Stimulated activated CD8-positive, alpha-beta memory T cell treated with anti-CD3 and anti-CD28 coated beads, Interleukin-7, amount 100 ng/mL, for 1 hour (primary cell): Measurements from ENCODE around the gene IGFLR1.
A peak's percentile ranks its signal among the peaks of the same experiment; 100 is the strongest.

Experiments used
- DNase-seq, 2 donors: peaks; one replicate each; pipeline ENCODE4 v3.0.0-alpha.2; 2020; ENCODE audit warnings: low read depth in 2 of 2

The IGFLR1 gene

DNA sequence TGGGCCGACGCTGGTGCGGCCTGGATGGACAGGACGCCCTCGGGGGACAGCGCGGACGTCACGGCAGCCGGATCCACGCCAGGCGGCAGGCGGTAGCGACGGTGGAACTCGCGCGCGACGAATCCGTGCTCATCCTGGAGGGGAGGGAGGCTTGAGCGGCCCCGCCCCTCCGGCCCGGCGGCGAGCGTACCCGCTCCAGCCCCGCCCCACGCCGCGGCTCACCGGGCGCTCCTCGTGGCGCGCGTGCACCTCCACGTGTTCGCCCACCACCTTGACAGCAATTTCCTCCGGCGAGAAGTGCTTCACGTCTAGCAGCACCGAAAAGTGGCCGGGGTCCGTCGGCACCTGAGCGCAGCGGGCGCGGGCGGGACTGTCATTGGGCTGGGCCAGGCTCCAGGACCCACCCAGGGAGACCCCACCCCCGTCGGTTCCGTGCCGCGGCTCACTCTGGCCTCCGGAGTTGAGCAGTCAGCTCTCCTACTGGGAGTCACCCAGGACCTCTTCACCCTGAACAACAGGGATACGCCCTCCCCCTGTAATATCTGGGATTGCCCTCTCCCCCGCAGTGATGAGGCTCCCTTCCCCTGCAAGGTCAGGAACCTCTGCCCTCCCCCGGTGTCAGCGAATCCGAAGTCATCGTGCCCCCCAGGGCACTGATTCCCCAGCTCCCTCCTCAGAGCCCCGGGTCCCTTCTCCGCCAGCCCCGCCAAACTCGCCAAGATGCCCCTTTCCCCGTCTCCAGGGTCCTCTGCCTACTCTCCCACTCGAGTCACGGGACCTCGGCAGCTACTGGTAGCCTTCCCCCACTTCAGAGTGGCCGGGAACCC is 13.5 kb upstream of the IGFLR1 start:
- DNase-seq, result no peak

DNA sequence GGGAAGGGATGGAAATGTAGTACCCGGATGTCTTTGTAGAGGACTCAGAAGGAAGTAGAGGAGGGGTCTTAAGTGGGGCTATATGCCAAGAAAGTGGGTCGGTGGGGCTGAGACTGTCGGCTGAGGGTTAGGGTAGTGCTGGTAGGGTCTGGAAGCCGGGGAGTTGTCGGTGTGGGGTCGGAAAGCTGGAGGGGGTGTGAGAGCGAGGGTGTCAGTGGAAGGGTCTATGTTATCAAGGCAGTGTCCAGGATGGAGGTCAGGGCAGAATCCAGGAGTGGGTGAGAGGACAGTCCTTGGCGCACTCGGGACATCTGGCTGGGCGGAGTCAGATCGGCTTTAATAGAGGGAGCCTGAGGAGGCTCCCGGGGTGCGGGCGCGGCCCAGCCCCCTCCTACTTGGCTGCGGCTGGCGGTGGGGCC is 12.9 kb upstream of the IGFLR1 start:
- no peak for DNase-seq

DNA sequence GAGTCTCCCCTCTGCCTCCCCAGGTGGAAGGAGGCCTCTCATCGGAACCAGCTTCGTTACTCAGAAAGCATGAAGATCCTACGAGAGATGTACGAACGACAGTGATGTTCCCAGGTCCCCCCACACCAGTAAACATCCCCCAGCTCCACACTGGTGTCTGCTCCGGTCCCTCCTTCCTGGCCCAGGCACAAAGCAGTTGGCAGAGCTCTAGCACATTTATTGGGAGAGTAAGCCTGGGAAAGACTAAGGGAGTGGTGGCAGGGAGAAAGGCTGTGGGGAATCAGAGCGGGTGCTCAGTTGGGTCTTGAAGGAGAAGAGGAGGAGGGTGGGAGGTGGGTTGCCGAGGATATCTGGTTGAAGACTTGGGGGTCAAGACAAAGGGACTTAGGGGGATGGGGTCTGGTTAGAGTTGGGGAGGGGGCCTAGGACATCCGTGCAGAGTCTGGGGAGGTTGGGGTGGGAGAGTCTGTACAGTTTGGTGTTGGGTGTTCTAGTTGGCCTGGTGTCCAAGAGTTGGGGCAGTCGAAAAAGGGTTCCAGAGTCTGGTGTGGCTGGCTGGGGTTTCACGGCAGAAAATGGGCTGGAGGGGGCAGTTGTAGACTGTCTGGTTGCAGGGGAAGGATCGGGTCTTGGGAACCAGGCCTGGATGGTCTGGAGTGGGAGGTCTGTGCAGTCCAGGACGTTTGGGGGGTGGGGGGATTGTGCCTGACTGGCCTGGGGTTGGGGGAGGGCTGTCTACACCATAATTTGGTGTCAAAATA is 12.3 kb upstream of the IGFLR1 start:
- no peak for DNase-seq

DNA sequence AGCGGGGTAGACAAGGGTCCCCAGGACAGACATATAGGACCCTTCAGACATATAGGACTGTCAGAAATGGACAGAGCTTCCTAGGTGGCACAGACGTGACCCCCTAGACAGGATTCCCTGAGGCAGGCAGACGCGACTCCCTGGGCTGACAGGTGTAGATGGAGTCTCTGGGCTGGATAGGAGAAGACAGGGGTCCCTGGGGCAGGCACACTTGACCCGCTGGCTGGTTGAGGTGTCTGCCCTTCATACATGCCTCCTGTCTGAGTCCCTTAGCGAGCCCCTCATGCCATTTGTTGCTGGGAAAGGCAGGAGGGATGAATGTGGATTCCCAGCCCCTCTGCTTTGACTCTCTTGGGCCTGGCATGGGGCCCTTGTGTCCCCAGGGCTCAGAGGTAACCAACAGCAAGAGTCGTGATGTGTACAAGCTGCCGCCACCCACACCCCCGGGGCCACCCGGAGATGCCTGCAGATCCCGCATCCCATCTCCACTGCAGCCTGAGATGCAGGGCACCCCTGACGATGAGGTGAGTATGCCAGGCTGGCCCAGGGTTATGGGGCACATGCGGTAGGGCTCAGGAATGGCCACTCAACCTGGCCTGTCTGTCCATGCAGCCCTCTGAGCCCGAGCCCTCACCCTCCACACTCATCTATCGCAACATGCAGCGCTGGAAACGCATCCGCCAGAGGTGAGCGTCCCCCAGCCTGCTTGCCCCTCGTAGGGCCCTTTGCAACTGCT is 11.6 kb upstream of the IGFLR1 start:
- DNase-seq, result no peak

DNA sequence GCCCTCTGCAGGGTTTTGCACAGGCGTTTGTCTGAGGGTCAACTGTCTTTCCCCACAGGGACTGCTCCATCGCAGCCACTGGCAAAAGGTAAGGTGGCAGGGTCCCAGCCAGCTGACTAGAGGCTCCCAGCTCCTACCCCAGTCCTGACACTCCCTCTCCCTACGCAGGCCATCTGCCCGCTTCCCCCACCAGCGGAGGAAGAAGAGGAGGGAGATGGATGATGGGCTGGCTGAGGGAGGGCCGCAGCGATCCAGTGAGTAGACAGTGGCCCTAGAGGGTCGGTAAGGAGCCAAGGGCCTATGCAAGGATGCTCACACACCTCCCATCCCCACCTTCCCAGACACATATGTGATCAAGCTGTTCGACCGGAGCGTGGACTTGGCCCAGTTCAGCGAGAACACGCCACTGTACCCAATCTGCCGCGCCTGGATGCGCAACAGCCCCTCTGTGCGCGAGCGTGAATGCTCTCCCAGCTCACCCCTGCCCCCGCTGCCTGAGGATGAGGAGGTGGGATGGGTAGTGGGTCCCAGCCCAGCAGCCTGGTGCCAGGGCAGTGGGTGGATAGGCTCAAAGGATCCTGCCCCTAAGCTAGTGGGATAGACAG is 10.6 kb upstream of the IGFLR1 start:
- no peak for DNase-seq

DNA sequence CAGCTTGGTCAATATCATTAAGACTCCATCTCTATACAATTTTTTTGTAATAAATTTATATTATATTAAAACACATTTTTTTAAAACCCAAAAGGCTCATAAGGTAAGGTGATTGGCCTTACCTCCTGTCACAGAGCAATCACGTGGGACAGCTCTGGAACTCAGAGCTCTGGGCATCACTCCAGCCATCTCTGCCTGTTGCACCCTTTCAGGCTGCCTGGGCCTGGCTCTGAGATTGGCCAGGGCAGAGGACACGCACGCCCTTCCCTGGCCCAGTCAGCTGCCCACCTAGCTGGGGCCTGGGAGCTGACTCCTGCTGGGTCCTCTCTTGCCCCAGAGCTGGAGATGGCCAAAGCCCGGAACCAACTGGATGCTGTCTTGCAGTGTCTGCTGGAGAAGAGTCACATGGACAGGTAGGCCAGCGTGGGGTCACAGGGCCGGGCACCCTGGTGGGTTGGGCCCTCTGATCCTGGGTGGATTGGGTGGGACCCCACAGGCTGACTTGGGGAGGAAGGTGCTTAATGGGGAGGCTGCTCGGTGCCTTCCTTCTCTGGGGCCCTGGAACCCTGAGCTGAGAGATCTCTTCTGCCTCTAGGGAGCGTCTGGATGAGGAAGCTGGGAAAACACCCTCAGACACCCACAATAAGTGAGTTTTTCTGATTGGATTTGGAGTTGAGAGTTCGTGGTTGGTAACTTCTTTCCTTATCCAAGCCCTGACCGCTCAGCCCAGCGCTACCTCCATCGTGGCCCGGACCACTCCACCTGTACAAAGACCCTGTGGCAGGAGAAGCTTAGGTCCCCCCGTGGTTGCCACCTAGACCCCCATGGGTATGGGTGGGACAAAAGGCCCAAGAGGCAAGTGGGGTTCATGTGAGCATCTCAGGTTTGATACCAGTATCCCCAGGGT is 9.8 kb upstream of the IGFLR1 start:
- DNase-seq, result no peak

DNA sequence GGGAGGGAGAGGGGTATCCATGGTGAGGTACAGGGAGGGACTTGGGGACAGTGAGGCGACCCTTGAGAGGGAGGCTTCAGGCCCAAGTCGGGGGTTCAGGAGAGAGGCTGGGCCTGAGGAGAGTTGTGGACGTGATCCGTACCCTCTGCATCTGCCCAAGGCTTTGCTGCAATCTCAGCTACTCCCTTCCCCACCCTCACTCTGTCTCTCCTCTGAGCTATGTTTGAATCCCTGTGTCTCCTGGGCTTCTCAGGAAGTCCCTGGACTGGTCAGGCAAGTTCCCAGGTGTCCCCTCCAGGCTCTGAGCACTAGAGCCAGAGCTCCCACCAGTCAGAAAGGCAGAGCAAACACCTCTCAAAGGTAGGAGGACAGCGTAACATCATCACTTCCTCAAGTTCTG is 7.9 kb upstream of the IGFLR1 start:
- no peak for DNase-seq

DNA sequence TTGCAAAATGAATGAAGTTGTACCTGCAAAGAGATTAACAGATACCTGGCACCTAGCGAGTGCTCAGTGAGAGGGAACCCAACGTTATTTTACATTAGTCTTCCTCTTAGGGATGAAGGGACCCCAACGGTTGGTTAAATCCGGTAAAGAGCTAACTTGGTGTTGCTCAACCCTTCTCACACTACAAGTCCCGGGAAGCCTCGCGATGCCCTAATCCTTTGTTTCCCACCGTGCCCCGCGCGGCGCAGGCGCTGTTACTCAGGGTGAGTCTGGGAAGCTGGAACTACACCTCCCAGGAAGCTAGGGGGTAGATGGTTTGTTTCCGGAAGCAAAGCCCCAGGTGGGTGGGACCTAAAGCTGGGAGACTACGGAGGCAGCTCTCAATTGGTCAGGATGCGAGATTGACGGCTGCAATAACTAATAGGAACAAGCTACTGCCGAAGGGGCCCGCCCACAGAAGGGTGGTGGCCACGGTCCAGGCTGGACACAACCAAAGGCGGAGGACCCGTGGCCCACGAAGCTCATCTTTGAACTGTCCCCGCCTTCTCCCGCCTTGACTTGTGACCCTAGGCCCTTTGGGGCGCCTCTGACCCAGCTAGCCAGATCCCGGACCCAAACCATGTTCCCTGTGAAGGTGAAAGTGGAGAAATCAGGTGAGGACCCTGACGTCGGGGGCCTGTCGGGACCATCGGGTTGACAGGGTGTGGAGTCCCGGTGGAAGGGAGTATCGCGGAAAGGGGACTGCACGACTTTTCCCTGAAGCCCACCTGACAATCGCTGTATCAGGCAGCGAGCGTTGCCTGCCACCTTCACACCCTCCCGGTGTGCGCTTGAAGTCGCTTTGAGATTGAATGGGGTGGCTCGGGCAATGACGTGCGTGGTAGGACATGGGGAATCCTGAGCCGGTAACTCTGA is 6.1 kb upstream of the IGFLR1 start, which contains the start of gene LIN37:
LIN37 (plus strand) TSS at position 471 of the 915 bp plus-strand sequence; CDS start at position 620, 149 bp downstream.
- peak; percentile 94 to 96 for DNase-seq

DNA sequence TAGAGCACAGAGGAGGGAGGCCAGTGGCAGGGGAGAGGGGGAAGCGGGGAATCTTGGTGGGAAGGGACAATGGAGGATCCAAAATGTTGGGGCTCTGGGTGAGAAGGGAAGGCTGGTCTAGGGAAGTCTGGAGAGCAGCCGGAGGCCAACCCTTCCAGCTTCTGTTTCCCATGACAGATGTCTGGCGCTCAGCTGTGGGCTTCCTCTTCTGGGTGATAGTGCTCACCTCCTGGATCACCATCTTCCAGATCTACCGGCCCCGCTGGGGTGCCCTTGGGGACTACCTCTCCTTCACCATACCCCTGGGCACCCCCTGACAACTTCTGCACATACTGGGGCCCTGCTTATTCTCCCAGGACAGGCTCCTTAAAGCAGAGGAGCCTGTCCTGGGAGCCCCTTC is 4.3 kb upstream of the IGFLR1 start:
- DNase-seq, result no peak

DNA sequence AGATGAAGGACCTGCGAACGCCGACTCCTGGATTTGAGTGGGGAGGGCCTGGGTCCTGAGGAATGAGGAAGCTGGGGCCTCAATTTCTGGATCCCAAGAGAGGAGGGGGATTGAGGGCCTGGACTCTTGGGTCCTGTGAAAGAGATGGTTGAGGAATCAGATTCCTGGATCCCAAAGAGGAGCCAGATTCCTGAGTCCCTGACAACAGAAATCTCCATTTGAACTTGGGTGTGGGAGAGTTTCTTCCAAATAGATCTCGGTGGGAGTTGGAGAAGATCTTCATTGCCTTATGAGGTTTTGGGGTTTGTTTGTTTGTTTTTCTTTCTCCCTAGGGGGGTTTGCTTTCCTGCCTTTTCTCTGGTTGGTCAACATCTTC is 3.8 kb upstream of the IGFLR1 start:
- no peak for DNase-seq

DNA sequence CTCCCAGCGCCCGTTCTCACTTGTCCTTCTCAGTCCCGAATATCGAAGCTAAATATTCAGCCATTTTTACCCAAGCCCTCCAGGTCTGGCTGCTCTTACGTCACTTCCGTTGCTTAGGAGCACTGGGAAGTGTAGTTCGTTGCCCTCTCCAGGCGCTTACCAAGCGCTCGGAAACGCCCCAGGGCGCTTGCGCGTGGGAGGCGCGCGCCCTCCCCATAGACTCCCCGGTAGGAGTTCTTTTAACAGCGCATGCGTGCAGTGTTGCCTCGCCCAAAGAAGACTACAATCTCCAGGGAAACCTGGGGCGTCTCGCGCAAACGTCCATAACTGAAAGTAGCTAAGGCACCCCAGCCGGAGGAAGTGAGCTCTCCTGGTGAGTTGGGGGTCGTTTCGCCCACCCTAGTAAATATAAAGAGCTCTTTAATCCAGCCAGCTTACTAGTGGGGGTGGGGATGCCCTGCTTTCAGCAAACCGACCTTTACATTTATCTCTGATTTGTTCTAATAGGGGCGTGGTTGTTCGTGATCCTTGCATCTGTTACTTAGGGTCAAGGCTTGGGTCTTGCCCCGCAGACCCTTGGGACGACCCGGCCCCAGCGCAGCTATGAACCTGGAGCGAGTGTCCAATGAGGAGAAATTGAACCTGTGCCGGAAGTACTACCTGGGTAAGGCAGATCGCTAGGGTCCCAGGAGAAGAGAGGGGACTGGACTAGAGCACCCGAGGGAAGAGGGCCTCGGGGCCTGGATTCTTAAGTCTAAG is 3.3 kb upstream of the IGFLR1 start, which contains the start of the genes PSENEN and U2AF1L4:
PSENEN (plus strand) TSS at position 324 of the 759 bp plus-strand sequence; CDS start at position 604, 280 bp downstream.
U2AF1L4 (minus strand) TSS at position 91 of the 759 bp plus-strand sequence; CDS start at position 64, 27 bp downstream.
- peak; percentile 82 to 92 for DNase-seq

DNA sequence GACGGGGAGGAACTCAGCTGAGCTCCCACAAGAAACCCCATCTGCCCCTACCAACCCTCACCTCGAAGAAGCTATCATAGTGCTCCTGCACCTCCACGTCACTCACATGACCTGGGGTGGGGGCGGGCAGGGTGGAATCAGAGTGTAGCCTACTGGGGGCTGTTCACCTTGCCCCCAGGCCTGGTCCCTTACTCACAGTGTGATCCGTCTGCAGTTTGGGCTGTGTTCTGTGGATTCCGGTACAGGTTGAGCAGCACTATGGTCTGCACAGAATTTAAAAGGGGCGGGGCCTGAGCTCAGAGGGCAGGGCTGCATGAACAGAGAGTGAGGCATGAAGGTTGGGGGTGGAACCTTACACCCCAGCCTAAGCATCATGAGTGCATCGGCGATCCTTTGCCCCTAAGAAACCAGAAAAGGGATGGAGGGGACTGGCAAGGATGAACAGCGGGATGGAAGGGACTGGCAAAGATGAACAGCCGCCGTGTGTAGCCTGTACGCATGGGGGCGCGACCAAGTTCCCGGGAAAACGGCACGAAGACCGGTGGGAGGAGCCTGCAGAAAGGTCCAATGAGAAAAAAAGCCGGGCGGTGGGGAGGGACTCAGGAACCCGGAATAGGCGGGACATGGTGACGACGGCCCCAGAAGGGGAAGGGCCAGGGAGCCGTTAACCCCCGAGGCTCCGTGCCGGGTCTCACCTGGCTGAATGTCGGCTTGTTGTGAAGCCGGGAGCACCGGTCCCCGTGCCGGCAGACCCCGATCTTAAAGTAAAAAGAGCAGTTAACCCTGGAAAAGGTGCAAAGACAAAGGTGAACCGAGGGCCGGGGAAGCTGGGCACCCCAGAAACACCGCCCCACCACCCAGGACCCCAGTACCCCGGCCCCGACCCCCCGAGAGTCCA is 2.4 kb upstream of the IGFLR1 start:
- DNase-seq, result peak; percentile 74 to 84

DNA sequence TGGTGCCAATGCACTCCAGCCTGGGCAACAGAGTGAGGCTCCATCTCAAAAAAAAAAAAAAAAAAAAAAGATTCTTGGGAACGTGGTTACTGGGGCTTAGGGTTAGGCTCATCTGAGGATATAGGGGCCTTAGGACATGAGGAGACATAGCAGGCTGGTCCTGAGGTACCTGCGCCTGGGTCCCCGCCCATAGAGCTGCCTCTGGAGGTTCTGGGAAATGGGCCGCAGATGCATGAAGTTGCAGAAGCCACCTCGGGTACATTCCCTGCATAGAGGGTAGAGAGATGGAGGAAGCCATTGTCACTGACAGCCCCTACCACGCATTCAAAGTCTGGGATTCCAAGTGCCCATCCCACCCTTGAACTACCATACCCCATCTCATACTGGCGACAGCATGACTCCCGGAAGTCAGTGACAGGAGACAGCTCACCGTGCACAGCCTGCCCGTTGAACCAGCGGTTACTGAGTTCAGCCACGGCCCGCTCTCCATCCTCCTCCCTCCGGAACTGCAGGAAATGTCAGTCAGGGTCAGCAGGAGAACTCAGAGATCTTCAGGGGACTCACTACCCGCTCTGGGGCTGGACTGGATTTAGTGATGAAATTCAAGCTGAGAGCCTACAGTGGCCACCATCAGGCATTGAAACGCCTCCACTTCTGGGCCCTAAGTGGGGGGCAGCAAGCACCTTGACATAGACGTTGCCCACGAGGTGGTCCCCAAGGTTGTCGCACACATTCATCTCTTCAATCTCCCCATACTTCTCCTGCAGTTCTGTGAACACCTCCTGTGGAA is 1.6 kb upstream of the IGFLR1 start:
- DNase-seq, result no peak

DNA sequence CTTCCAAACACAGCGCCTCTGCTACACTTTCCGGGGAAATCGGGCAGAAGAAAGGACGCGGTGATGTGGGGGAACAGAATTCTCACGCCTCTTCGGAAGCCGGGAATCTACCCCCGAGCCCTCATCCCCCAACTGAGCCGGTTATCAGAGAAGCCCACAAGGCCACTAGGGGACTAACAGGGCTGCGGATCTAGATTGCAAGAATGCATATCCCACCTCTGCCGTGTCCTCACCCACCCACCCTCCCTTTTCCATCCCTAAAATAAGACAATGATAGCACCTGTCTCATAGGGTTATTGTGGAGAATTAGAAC is 1.1 kb downstream of the IGFLR1 start:
- DNase-seq, result no peak

DNA sequence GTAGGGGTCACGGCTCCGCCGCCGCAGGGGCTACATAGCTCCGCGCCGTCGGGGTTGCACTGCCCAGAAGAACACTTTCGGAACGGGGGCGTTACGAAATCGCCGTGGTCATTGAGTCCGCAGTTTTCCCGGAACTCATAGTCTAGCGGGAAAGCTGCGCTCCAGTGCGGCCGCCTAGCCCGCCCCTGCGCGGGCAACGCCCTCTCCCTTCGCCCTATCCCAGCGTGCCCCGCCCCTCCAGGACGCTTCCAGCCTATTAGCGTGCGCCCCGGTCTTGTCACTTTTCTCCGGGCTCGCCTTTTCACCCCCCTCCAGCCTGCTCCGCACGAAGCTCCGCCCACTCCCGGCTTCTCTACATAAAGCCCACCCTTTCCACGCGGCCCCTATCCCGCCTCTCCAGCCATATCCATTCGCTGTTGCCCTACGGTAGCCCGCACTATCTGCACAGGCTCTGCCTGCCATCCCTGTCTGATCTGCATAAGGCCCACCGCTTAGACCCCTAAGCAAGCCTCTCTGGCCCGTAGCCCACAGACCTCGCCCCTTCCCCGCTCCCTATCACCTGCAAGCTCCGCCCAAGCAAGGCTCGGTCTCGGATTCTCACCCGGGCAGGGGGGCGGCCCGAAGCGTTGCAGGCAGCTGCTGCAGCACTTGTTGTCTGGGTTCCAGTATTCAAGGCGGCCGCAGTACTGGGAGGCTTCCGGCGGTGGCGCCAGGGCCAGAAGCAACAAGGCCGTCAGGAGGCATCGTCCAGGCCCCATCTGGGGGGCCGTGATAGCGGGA is 1.6 kb downstream of the IGFLR1 start:
- DNase-seq, result peak; percentile 89 to 92

DNA sequence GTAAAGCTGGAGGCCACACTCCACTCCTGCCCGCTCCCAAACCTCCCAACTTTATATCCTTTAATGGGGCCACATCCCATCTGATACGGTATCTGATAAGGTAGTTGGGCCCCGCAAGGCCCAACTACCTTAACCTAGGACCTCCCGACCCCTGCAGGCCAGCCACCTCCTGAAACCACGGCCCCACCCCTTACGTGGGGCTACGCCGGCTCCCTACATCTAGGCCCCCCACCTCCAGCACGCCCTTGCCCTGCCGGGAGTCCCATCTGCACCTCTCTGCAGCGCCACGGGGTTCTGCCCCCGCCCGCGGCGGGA is 2.2 kb downstream of the IGFLR1 start:
- DNase-seq, result no peak
